ENCODE results near the gene ABCG1.

DNA sequence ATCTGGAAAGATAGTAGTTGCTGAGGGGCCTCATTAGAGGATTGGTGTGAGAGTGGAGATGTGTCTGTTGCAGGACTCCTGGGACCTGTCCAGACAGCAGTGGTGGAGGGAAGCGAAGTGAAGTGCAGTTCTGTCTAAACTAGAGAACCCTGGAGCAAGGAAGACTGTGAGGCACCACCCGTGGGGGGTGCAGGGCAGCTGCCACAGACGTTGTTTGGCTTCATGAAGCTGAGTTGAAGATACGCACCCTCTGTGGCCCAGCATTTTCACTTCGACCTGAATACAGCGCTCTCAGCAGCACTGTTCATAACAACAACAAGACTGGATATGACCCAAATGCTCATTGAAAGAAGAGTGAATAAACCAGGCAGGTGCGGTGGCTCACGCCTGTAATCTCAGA, 29.3 kb downstream of the ABCG1 start:
- TF ChIP-seq, protein P1, sequence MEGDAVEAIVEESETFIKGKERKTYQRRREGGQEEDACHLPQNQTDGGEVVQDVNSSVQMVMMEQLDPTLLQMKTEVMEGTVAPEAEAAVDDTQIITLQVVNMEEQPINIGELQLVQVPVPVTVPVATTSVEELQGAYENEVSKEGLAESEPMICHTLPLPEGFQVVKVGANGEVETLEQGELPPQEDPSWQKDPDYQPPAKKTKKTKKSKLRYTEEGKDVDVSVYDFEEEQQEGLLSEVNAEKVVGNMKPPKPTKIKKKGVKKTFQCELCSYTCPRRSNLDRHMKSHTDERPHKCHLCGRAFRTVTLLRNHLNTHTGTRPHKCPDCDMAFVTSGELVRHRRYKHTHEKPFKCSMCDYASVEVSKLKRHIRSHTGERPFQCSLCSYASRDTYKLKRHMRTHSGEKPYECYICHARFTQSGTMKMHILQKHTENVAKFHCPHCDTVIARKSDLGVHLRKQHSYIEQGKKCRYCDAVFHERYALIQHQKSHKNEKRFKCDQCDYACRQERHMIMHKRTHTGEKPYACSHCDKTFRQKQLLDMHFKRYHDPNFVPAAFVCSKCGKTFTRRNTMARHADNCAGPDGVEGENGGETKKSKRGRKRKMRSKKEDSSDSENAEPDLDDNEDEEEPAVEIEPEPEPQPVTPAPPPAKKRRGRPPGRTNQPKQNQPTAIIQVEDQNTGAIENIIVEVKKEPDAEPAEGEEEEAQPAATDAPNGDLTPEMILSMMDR (IDR thresholded peaks at IDR 0.05), result no peak
- TF ChIP-seq POLR2A (IDR thresholded peaks at IDR 0.05) (no peak), POLR2AphosphoS5 (IDR thresholded peaks at IDR 0.05) (no peak)
